ENCODE data around the gene MAP3K19.
"Not testable (repeated sequence)": the region's sequence is repeated elsewhere in the genome, so short reads cannot be mapped to it uniquely, and the experiment has no call there.

The MAP3K19 gene, protein sequence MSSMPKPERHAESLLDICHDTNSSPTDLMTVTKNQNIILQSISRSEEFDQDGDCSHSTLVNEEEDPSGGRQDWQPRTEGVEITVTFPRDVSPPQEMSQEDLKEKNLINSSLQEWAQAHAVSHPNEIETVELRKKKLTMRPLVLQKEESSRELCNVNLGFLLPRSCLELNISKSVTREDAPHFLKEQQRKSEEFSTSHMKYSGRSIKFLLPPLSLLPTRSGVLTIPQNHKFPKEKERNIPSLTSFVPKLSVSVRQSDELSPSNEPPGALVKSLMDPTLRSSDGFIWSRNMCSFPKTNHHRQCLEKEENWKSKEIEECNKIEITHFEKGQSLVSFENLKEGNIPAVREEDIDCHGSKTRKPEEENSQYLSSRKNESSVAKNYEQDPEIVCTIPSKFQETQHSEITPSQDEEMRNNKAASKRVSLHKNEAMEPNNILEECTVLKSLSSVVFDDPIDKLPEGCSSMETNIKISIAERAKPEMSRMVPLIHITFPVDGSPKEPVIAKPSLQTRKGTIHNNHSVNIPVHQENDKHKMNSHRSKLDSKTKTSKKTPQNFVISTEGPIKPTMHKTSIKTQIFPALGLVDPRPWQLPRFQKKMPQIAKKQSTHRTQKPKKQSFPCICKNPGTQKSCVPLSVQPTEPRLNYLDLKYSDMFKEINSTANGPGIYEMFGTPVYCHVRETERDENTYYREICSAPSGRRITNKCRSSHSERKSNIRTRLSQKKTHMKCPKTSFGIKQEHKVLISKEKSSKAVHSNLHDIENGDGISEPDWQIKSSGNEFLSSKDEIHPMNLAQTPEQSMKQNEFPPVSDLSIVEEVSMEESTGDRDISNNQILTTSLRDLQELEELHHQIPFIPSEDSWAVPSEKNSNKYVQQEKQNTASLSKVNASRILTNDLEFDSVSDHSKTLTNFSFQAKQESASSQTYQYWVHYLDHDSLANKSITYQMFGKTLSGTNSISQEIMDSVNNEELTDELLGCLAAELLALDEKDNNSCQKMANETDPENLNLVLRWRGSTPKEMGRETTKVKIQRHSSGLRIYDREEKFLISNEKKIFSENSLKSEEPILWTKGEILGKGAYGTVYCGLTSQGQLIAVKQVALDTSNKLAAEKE (N-terminal part only)

DNA sequence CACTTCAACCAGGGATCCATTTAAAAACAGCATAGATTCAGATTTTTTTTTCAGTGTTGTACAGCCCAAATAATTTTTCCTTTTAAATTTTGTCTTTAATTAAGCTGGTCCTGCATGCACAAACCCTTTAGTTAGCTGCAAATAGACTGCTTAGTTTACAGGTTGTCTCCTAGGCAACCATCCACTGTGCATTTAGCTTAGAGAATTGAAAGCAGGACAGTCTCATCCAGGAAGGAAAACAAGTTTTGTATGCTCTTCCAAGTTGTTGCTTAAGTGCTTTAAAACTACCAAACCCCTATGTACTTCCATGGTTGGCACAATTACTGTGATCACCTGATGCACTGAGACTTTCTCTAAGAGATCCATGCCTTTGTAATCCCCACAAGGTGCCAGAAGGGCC is at the start of gene MAP3K19:
Gene MAP3K19, minus strand, starts transcription at position 148 of the 400 bp plus-strand sequence. CDS start 22,800 bp downstream, outside the sequence.
- DNase-seq: no peak

DNA sequence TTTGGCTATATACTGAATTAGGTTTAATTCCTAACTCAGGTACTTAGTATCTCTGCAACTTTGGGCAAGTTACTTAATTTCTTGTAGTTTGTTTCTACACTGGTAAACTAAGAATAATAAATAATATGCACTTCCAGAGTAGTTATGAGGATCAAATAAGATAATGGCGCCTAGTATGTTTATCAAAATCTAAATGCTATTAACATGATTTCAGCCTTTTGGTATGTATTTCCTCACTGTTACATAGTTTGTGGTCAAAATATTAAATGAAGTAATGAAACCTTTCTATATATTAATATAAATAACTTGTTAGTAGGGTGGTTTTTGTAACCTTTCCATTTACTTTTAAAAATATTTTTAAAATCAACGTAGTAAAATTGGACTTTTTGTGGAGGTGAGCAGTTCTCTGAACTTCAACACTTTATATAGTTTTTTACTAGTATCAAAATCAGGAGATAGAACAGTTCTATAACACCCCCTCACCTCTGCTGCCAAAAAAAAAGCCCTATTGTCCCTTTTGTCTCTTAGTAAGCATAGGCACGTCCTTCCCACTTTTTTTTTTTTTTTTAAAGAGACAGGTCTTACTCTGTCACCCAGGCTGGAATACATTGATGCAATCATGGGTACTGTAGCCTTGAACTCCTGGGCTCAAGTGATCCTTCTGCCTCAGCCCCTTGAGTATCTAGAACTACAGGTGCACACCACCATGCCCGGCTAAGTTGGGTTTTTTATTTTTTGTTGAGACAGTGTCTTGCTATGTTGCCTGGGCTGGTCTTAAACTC is 49.6 kb upstream of the MAP3K19 start:
- DNase-seq: no peak

DNA sequence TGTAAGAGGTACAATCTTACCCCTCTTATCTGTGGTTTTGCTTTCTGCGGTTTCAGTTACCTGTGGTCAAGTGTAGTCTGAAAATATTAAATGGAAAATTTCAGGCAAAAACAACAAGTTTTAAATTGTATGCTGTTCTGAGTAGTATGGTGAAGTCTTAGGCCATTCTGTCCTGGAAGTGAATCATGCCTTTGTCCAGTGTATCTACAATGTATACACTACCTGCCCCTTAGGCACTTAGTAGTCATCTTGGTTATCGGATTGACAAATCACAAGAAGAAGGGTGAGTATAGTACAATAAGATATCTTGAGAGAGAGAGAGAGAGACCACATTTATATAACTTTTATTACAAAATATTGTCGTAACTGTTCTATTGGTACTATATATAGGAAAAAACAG is 48.3 kb upstream of the MAP3K19 start:
- no peak for DNase-seq

DNA sequence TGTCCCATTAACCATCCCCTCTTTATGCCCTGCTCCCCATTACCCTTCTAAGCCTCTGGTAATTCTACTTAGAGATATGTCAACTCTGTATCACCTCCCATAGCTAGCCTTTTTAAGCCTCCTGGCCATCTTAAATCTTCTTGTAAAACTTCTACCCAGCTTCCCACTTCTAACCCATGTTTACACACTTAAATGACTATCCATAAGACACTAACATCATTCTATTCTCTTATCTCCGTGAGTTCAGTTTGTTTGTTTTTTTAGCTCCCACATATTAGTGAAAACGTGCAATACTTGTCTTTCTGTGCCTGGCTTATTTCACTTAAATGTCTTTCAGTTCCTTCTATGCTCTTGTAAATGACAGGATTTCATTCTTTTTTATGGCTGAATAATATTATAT is 47.3 kb upstream of the MAP3K19 start:
- DNase-seq: no peak

DNA sequence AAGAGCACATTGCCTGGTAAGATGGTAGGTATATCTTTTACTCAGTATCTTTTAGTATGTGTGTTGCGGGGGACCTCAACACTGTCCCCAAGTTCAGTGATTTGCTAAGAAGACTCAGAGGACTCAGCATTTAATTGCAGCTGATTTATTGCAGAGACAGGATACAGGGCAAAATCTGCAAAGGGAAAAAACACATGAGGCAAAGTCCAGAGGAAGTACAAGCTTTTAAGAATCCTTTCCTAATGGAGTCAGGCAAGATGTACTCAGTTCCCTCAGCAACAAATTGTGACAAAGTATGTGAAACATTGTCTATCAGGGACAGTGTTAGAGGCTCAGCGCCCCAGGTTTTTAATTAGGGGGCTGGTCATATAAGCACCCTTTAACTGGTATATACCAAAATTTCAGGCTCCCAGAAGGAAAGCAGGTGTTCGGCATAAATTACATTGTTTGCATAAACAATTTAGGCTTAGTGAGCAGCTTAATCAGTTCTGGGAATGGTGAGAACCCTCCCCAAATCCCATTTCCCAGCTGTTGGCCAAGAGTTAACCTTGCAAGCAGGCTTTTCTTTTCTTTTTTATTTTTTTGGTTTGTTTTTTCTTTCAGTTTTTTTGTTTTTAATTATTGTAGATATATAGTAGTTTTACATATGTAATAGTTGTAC is 46.6 kb upstream of the MAP3K19 start:
- no peak for DNase-seq

DNA sequence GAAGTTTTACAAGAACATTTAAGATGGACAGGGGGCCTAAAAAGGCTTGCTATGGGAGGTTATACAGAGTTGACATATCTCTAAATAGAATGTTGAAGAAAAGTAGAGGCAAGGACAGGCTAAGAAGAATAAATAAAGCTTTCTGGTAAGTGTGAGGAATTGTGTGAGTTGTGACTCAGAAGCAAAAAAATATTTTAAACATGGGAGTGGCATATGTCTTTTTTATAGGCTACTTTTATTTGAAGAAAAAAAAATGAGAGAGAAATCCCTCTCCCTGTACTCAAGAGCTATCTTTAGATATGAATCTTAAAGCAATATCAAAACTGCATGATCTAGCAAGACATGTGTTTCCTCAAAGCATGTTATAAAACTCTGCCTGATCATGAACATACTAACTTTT is 45.9 kb upstream of the MAP3K19 start:
- DNase-seq: no peak

DNA sequence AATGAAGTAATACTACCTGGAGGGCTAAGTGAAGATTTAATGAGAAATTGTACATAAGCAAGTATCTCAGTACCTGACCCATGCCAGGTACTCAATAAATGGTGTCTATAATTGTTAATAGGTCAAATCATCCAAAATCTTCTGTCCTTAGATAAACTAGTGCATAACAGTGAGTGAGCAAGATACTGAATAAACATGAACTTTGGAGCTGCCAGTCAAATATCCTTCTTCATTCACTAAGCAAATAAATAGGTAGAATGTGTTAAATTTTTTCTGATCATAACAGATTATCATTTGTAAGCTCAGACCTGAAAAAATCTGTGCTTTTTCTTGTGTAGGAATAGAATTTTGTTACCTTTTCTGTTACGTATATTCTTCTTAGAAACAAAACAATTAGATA is 44.4 kb upstream of the MAP3K19 start:
- DNase-seq: no peak

DNA sequence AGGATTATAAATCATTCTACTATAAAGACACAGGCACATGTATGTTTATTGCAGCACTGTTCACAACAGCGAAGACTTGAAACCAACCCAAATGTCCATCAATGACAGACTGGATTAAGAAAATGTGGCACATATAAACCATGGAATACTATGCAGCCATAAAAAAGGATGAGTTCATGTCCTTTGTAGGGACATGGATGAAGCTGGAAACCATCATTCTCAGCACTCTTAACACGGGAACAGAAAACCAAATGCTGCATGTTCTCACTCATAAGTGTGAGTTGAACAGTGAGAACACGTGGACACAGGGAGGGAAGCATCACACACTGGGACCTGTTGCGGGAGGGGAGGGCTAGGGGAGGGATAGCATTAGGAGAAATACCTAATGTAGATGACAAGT is 42.4 kb upstream of the MAP3K19 start:
- not testable (repeated sequence) for DNase-seq

DNA sequence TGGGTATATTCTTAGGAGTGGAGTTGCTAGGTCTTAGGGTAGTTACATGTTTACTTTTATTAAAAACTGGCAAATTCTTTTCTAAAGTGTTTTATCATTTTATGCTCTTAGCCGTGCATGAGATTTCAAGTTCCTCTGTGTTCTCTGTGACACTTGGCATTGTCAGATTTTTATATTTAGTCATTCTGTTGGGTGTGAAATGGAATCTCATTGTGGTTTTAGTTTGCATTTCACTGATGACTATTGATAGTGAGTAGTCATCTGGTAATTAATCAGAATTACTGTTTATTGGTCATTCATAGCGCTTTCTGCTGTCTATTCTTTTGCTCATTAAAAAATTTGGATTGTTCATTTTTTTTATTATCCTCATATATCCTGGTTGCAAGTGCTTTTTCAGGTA is 39.0 kb upstream of the MAP3K19 start:
- no peak for DNase-seq

DNA sequence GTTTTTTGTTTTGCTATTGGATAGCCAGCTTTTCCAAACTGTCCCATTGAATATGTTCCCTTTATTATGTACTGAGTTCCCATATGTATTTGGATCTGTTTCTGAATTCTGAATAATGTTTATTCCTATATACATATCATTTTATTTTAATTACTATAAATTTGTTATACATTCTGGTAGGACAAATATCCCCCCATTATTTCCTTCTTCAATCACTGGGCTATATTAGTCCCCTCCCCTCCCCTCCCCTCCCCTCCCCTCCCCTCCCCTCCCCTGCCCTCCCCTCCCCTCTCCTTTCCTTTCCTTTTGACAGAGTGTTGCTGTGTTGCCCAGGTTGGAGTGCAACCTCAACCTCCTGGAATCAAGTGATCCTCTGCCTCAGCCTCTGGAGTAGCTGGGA is 31.2 kb upstream of the MAP3K19 start:
- DNase-seq: no peak

DNA sequence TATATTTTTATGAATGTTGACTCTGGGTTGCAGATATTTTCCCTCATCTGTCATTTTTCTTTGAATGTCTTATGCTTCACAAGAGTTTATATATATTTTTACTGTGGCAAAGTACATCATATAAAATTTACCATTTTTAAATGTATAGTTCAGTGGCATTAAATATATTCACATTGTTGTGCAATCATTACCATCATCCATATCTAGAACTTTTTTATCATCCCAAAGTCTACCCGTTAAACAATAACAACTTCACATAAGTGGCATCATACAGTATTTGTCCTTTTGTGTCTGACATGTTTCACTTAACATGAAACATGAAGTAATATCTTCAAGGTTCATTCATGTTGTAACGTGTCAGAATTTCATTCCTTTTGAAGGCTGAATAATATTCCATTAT is 29.3 kb upstream of the MAP3K19 start:
- no peak for DNase-seq

DNA sequence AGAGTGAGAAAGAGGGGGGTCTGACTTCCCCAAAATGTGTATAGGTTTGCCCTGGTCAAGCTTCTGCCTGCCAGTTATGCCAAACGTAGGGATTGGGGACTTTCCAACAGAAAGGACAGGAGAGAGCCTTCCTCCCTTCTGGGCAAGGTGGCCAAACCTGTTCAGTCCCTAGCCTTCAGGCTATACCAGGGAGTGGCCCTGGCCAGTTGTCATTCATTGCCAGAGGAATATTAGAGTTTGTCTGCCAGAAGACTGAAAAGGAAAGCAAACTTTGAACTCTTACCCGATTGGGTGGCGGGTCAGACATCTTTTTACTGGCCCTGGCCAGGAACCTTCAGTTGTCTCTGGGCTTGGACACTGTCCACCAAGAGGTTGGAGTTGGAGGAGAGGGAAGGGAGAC is 27.0 kb upstream of the MAP3K19 start:
- no peak for DNase-seq

DNA sequence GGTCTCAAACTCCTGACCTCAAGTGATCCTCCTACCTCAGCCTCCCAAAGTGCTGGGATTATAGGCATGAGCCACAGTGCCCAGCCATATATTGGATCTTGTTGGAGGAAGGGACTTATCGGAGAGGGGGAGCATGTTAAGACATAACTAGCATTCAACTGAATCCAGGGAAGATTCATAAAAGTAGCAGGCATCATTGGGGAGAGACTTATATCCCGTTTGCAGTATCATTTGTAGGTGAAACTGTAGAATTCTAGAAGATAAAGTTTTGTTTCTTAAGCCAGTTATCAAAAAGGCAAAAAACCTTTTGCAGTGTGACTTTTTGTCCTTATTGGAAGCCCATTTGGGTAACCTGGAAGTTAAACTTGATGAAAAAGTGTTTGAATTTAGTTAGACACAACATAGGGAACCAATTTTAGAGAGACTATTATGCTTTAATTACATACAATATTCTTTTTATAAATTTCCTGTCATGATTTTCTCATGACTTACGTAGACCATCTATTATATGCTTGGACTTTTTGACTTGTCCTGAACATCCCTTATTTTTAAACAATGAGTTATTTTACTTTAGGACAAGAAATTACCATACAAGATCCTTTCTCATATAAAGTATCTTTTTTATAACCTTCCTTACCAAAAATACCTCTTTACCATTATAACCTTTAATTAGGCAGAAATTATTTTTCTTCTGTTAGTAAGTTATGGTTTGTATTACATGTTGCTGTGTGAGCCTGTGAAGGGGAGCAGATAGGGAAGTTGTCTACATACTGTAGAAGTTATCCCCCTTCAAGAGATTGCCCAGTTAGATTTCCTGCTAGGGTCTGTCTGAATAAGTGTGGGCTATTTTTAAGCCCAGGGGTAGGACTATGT is 25.1 kb upstream of the MAP3K19 start:
- DNase-seq: no peak

DNA sequence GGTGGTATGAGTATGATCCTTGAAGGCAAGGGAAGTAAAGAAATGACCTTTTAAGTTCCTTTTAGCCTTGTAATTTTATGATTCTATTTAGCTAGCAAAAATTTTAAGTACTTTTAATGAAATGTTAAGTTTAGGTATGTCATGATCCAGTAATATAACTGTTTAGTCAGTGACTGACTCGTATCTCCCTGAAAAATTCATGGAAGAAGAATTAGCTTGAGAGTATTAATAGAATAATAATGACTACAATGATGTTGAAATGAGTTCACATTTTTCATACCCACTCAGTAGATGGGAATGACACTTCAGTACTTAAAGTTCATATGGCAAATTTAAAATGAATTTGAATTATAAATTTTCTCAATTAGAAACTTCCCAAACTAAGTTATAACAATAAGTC is 19.5 kb upstream of the MAP3K19 start:
- DNase-seq: no peak

DNA sequence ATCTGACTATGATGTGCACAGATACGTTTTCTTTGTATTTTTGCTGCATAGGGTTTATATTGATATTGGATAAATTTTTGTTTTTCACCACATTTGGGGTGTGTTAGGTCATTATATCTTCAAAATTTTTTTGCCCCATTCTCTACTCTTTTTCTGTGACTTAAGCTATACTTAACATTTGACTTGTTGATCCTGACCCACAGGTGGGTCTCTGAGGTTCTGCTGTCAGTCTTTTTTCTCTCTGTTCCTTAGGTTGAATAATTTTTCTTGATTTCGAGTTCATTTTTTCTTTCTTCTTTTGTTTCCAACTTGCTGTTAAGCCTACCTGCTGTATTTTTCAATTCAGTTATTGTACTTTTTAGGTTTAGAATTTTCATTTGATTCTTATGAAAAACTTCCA is 16.9 kb upstream of the MAP3K19 start:
- DNase-seq: no peak

DNA sequence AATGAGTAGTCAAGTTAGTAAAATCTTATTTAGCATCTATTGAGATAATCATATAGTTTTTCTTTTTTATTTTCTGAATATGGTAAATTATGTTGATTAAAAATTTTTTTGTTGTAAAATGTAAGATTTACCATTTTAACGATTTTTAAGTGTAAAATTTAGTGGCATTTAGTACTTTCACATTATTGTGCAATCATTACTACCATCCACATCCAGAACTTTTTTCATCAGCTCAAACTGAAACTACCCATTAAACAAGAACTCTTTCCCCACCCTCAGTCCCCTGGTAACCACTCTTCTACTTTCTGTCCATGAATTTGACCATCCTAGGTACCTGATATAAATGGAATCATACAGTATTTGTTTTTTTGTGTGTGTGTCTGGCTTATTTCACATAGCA is 16.0 kb upstream of the MAP3K19 start:
- DNase-seq: no peak

DNA sequence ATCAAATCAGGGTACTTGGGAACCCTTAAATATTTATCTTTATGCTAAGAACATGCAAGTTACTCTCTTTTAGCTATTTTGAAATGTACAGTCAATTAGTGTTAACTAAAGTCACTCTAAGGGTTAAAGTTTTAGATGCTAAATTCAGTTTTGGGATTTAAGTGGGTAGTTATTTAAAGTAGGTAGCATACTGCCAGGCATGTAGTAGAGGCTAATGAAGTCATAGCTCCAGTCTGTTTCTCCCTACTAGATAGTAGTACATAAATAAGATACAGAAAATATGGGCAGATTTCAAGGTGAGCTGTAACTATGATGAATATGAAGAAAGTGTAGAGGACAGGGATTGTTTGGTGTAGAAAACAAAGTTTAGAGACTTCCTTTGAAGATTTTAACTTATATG is 12.3 kb upstream of the MAP3K19 start:
- DNase-seq: no peak

DNA sequence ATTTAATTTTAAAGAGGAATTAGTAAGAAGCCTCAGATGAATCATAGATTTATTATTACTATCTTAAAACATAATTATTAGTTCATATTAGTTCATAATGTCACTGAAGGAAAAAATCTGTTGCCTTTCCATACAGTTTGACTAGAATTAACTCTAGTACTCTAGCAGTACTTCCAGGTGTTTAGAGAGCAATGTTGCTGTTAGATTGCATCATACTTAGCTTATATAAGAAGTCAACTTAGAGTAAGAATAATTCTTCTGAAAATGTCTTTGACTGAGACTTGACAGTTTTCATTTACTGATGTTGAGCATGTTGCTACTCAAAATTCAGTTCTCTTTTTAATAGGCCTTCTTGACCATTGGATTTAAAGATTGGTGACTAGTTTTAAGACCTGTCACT is 9.5 kb upstream of the MAP3K19 start:
- no peak for DNase-seq

DNA sequence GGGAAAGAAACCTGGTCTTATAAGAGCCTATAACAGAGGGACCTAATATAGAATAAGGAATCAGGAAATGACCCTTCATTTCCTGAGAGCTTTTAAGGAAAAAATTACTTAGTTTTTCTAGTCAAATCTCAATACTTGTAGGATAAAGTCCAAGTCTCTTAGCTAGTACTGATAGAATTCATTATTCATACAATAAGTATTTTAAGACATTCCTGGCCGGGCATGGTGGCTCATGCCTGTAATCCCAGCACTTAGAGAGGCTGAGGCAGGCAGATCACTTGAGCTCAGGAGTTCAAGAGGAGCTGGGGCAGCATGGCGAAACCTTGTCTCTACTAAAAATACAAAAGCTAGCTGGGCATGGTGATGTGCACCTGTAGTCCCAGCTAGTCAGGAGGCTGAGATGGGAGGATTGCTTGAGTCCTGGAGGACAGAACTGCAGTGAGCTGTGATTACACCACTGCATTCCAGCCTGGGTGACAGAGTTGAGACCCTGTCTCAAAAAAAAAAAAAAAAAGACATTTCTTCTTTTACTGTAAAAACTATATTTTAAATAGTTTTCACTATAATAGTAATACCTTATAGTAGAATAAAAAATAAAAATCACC is 8.0 kb upstream of the MAP3K19 start:
- DNase-seq: no peak

DNA sequence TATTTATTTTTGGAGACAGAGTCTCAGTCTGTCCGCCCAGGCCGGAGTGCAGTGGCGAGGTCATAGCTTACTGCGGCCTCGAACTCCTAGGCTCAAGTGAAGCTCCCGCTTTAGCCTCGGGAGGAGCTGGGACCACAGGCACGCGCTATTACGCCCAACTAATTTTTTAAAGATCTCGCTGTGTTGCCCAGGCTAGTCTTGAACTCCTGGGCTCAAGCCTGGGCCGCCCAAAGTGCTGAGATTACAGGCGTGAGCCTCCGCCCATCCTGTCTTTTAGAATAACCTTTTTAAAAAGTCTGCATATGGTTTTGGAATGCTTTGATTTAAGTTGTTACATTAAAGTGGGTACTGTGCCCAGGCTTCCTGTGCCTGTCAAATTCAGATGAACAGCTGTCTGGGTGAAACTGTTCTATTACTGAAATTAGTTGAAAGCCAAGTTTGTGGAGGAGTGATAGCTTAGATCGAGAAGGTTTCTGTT is 5.8 kb upstream of the MAP3K19 start:
- no peak for DNase-seq
